Keratinocyte (primary cell): ENCODE data around the gene MAML2. TPM values are rescaled to one million over a fixed set of nuclear protein-coding genes. Genes with fewer than 3 reads are reported as not detected.

Source experiments
- DNase-seq: peaks from one replicate; pipeline ENCODE4 v3.0.0-alpha.2; 2011; ENCODE audit warnings: low read depth, missing footprints, low spot score
- FAIRE-seq: peaks from 2 replicates; lab custom pipeline; 2011; peaks lifted over from hg19 to GRCh38; lab: Jason Lieb, UNC
- H2AFZ ChIP-seq: 2 replicates; pipeline ENCODE4 v1.6.0; 2012; ENCODE audit warnings: low read length, control low read depth, inconsistent platforms; ENCODE audit not compliant: control insufficient read depth
- H3K27ac ChIP-seq: 2 replicates; pipeline ENCODE4 v1.5.1; 2011; ENCODE audit warnings: low read length; ENCODE audit not compliant: control insufficient read depth, insufficient read depth
- H3K27me3 ChIP-seq: 3 replicates; pipeline ENCODE4 v1.6.0; 2011; ENCODE audit warnings: low read length; ENCODE audit not compliant: control insufficient read depth, insufficient read depth; ENCODE audit errors: extremely low read depth
- H3K36me3 ChIP-seq, 2 experiments: 2 replicates in 1 of 2; 3 replicates in 1 of 2; pipeline ENCODE4 v1.5.1; 2011; ENCODE audit warnings: low read length in 2 of 2, mild to moderate bottlenecking in 1 of 2; ENCODE audit not compliant: control insufficient read depth in 2 of 2, insufficient read depth in 2 of 2; ENCODE audit errors: extremely low read depth in 1 of 2
- H3K4me1 ChIP-seq: 3 replicates; pipeline ENCODE4 v1.5.1; 2011; ENCODE audit warnings: low read length; ENCODE audit not compliant: control insufficient read depth, insufficient read depth; ENCODE audit errors: extremely low read depth
- H3K4me2 ChIP-seq: 3 replicates; pipeline ENCODE4 v1.6.0; 2011; ENCODE audit warnings: low read depth, low read length; ENCODE audit not compliant: control insufficient read depth, insufficient read depth; ENCODE audit errors: extremely low read depth
- H3K4me3 ChIP-seq, 3 experiments: fragments of 200-600 bp in 1 of 3; sonication (generic) in 1 of 3; 2 replicates in 2 of 3; 3 replicates in 1 of 3; pipeline ENCODE4 v1.5.1; 2011 to 2016; ENCODE audit warnings: low read length in 3 of 3, mild to moderate bottlenecking in 3 of 3, control low read depth in 2 of 3, inconsistent platforms in 1 of 3, low read depth in 1 of 3, mixed read lengths in 1 of 3, mixed run types in 1 of 3, moderate library complexity in 1 of 3; ENCODE audit not compliant: control insufficient read depth in 2 of 3, insufficient read depth in 2 of 3; ENCODE audit errors: extremely low read depth in 1 of 3
- H3K79me2 ChIP-seq: 2 replicates; pipeline ENCODE4 v1.6.0; 2012; ENCODE audit warnings: low read length; ENCODE audit not compliant: control insufficient read depth, insufficient read depth
- H3K9ac ChIP-seq: 3 replicates; pipeline ENCODE4 v1.6.0; 2011; ENCODE audit warnings: low read length; ENCODE audit not compliant: control insufficient read depth, insufficient read depth; ENCODE audit errors: extremely low read depth
- H3K9me1 ChIP-seq: 3 replicates; pipeline ENCODE4 v1.6.0; 2011; ENCODE audit warnings: low read length; ENCODE audit not compliant: control insufficient read depth, insufficient read depth; ENCODE audit errors: extremely low read depth
- H3K9me3 ChIP-seq: 2 replicates; pipeline ENCODE4 v1.5.1; 2012; ENCODE audit warnings: low read depth, low read length; ENCODE audit not compliant: control insufficient read depth
- H4K20me1 ChIP-seq: 3 replicates; pipeline ENCODE4 v1.6.0; 2011; ENCODE audit warnings: low read length; ENCODE audit not compliant: control insufficient read depth, insufficient read depth; ENCODE audit errors: extremely low read depth
- CTCF ChIP-seq, 3 experiments: IDR thresholded peaks in 1 of 3; conservative IDR thresholded peaks in 1 of 3; optimal IDR thresholded peaks in 1 of 3; 2 replicates in 2 of 3; 3 replicates in 1 of 3; pipeline versions ENCODE3 to v1.5.1; 2011; ENCODE audit warnings: low read length in 3 of 3, mild to moderate bottlenecking in 3 of 3, moderate library complexity in 2 of 3, control low read depth in 1 of 3, inconsistent platforms in 1 of 3; ENCODE audit not compliant: insufficient read depth in 2 of 3; ENCODE audit errors: extremely low read depth in 1 of 3
- EZH2 ChIP-seq: IDR thresholded peaks from one replicate; pipeline ENCODE4 v1.6.1; 2012; ENCODE audit warnings: inconsistent platforms, mild to moderate bottlenecking, low read length, moderate library complexity
- dilution Hi-C: fragments of 300-500 bp; cut with MboI; formaldehyde crosslinking; loops from one replicate; pipeline ENCODE4 v1.7.0; 2020; ENCODE audit warnings: low sequenced_read_pairs; ENCODE audit not compliant: extremely low pct_ligation_motif_present
- polyA plus RNA-seq, 5 experiments: library from polyadenylated mRNA; depleted of rRNA in 3 of 5; stranded (reverse) in 3 of 5; stranded (forward) in 1 of 5; unstranded in 1 of 5; fragments of >200 nt; gene quantifications; 1 replicate in 1 of 5; 2 replicates in 3 of 5; 3 replicates in 1 of 5; pipeline versions ENCODE4 v1.2.1 to v1.2.3, GENCODE V29; 2011 to 2012; ENCODE audit warnings: missing spikeins in 2 of 5, low read depth in 1 of 5, low replicate concordance in 1 of 5

MAML2 gene
- polyA plus RNA-seq, 1 donor (not counting 4 experiments of a cell fraction or from before 2014, with no cell fraction given): 4.2 TPM

- Histone ChIP-seq H4K20me1 (no peaks in the 10 kb centered on the region), H3K36me3 (peaks cover 0 to 5% of the 10 kb centered on the region in 2 experiments), H3K9me1 (no peaks in the 10 kb centered on the region), H3K9me3 (no peaks in the 10 kb centered on the region), H3K27me3 (no peaks in the 10 kb centered on the region), H3K79me2 (no peaks in the 10 kb centered on the region), H3K4me2 (no peak overlapping the region), H3K4me3 (no peak overlapping the region), H3K9ac (no peak overlapping the region), H3K27ac (no peak overlapping the region), H3K4me1 (no peaks in the 10 kb centered on the region), H2AFZ (no peak overlapping the region)
- FAIRE-seq: no peak
- TF ChIP-seq EZH2 (no peak), CTCF (optimal IDR thresholded peaks at IDR 0.05 in 1 of 3, IDR thresholded peaks at IDR 0.05 in 1 of 3, conservative IDR thresholded peaks at IDR 0.05 in 1 of 3; ENCODE audit: extremely low read depth in 1 of 3, insufficient read depth in 2 of 3, low read length in 3 of 3) (no peak)
- DNase-seq: no peak
- dilution Hi-C loops: no loop called here
These were observed 14.8 kb upstream of the MAML2 start for GRCh38 chr11:96357794-96358193.

GRCh38 chr11:96356848-96357247 is 13.9 kb upstream of the MAML2 start:
- H3K4me1 ChIP-seq: no peaks in the 10 kb centered on the region

More at GRCh38 chr11:96356848-96357247, 13.9 kb upstream of the MAML2 start:
- Histone ChIP-seq H2AFZ (no peak overlapping the region), H3K9ac (no peak overlapping the region), H3K79me2 (no peaks in the 10 kb centered on the region), H3K4me2 (no peak overlapping the region), H3K36me3 (peaks cover 0 to 5% of the 10 kb centered on the region in 2 experiments), H3K27me3 (no peaks in the 10 kb centered on the region), H3K9me1 (no peaks in the 10 kb centered on the region), H3K9me3 (no peaks in the 10 kb centered on the region), H3K4me3 (no peak overlapping the region), H3K27ac (no peak overlapping the region), H4K20me1 (no peaks in the 10 kb centered on the region)
- FAIRE-seq (no peak), DNase-seq (no peak)
- TF ChIP-seq CTCF (optimal IDR thresholded peaks at IDR 0.05 in 1 of 3, IDR thresholded peaks at IDR 0.05 in 1 of 3, conservative IDR thresholded peaks at IDR 0.05 in 1 of 3; ENCODE audit: extremely low read depth in 1 of 3, insufficient read depth in 2 of 3, low read length in 3 of 3) (no peak), EZH2 (no peak)
- dilution Hi-C loops: no loop called here
